Adipocyte (in vitro differentiated cells): ENCODE data around the gene TMEM269.
A peak's percentile ranks its signal among the peaks of the same experiment; 100 is the strongest.
"Not testable (repeated sequence)": the region's sequence is repeated elsewhere in the genome, so short reads cannot be mapped to it uniquely, and the experiment has no call there.

Source experiments
- DNase-seq: peaks from one replicate; pipeline ENCODE4 v3.0.0-alpha.2; 2015; ENCODE audit warnings: low read depth
- H3K27me3 ChIP-seq: replicated peaks from 2 replicates; pipeline ENCODE4 v1.7.0; 2013; ENCODE audit warnings: mild to moderate bottlenecking, low read length, moderate library complexity; ENCODE audit not compliant: control insufficient read depth, insufficient read depth
- H3K36me3 ChIP-seq: 2 replicates; pipeline ENCODE4 v1.7.0; 2013; ENCODE audit warnings: low read length, mild to moderate bottlenecking, moderate library complexity; ENCODE audit not compliant: control insufficient read depth, insufficient read depth, severe bottlenecking
- H3K4me1 ChIP-seq: 2 replicates; pipeline ENCODE4 v1.7.0; 2013; ENCODE audit warnings: mild to moderate bottlenecking, low read length, moderate library complexity; ENCODE audit not compliant: control insufficient read depth, insufficient read depth
- H3K4me3 ChIP-seq: 2 replicates; pipeline ENCODE4 v1.7.0; 2013; ENCODE audit warnings: mild to moderate bottlenecking, low read length, moderate library complexity
- H3K9ac ChIP-seq: 2 replicates; pipeline ENCODE4 v1.7.0; 2013; ENCODE audit warnings: mild to moderate bottlenecking, low read length, moderate library complexity
- H3K9me3 ChIP-seq: 2 replicates; pipeline ENCODE4 v1.7.0; 2013; ENCODE audit warnings: mild to moderate bottlenecking, low read length, moderate library complexity; ENCODE audit not compliant: control insufficient read depth

Gene TMEM269

GRCh38 chr1:42814815-42815214 is 30.0 kb downstream of the TMEM269 start:
- not testable (repeated sequence) for H3K27me3 ChIP-seq, H3K9me3 ChIP-seq, H3K9ac ChIP-seq, DNase-seq, H3K4me3 ChIP-seq, H3K36me3 ChIP-seq
- H3K4me1 ChIP-seq = peaks cover 21% of the 10 kb centered on the region

- no peaks in the 10 kb centered on the region for H3K9me3 ChIP-seq
- H3K27me3 ChIP-seq = no peaks in the 10 kb centered on the region
- peaks cover 4% of the 10 kb centered on the region for H3K36me3 ChIP-seq
- H3K4me1 ChIP-seq = peaks cover 21% of the 10 kb centered on the region
- peak; percentile 40 for DNase-seq
- peak overlapping the region; percentile 94 for H3K4me3 ChIP-seq
- H3K9ac ChIP-seq = peak overlapping the region; percentile 95
Observed at GRCh38 chr1:42815941-42816584, 31.3 kb downstream of the TMEM269 start.

- peaks cover 21% of the 10 kb centered on the region for H3K4me1 ChIP-seq
- H3K36me3 ChIP-seq = peaks cover 4% of the 10 kb centered on the region
- H3K4me3 ChIP-seq = peak within 1 kb of the TSS; percentile 94
- peak within 1 kb of the TSS; percentile 95 for H3K9ac ChIP-seq
- no peaks in the 10 kb centered on the region for H3K9me3 ChIP-seq
- H3K27me3 ChIP-seq = no peaks in the 10 kb centered on the region
- peak; percentile 97 for DNase-seq
Observed at GRCh38 chr1:42816585-42817439, 32.0 kb downstream of the TMEM269 start, which contains the start of the genes ERMAP and SVBP. Gene ERMAP (plus strand): TSS chr1:42817122. CDS start chr1:42830449, 13,327 bp downstream. Gene SVBP (minus strand): TSS chr1:42817397. CDS start chr1:42816544, 853 bp downstream.

- no peaks in the 10 kb centered on the region for H3K27me3 ChIP-seq
- peaks cover 24% of the 10 kb centered on the region for H3K4me1 ChIP-seq
- peaks cover 4% of the 10 kb centered on the region for H3K36me3 ChIP-seq
- no peaks in the 10 kb centered on the region for H3K9me3 ChIP-seq
- H3K9ac ChIP-seq = peak overlapping the region; percentile 83
- H3K4me3 ChIP-seq = peak overlapping the region; percentile 94
- DNase-seq = no peak
Observed at GRCh38 chr1:42817440-42817767, 32.6 kb downstream of the TMEM269 start.

- H3K9me3 ChIP-seq = no peaks in the 10 kb centered on the region
- H3K4me3 ChIP-seq = peak overlapping the region; percentile 94
- no peak for DNase-seq
- H3K9ac ChIP-seq = peak overlapping the region; percentile 83
- H3K27me3 ChIP-seq = no peaks in the 10 kb centered on the region
- peaks cover 30% of the 10 kb centered on the region for H3K4me1 ChIP-seq
- H3K36me3 ChIP-seq = peaks cover 4% of the 10 kb centered on the region
Observed at GRCh38 chr1:42817976-42818375, 33.2 kb downstream of the TMEM269 start.

- Histone ChIP-seq H3K27me3 (no peaks in the 10 kb centered on the region), H3K4me1 (peaks cover 33% of the 10 kb centered on the region), H3K4me3 (no peak overlapping the region), H3K36me3 (no peaks in the 10 kb centered on the region), H3K9ac (no peak overlapping the region), H3K9me3 (no peaks in the 10 kb centered on the region)
- DNase-seq = no peak
Observed at GRCh38 chr1:42820813-42821212, 36.0 kb downstream of the TMEM269 start.

GRCh38 chr1:42821690-42822089 is 36.9 kb downstream of the TMEM269 start:
- Histone ChIP-seq H3K27me3 (no peaks in the 10 kb centered on the region), H3K4me1 (peaks cover 24% of the 10 kb centered on the region), H3K9me3 (no peaks in the 10 kb centered on the region), H3K36me3 (no peaks in the 10 kb centered on the region), H3K4me3 (no peak overlapping the region), H3K9ac (no peak overlapping the region)
- DNase-seq = no peak

GRCh38 chr1:42822800-42823392 is 38.1 kb downstream of the TMEM269 start:
- H3K4me3 ChIP-seq = peak overlapping the region; percentile 62
- peak overlapping the region; percentile 51 for H3K9ac ChIP-seq
- peaks cover 19% of the 10 kb centered on the region for H3K4me1 ChIP-seq
- DNase-seq = peak; percentile 81
- H3K27me3 ChIP-seq = no peaks in the 10 kb centered on the region
- H3K36me3 ChIP-seq = no peaks in the 10 kb centered on the region
- no peaks in the 10 kb centered on the region for H3K9me3 ChIP-seq

GRCh38 chr1:42824481-42825035 is 39.8 kb downstream of the TMEM269 start:
- no peak overlapping the region for H3K9ac ChIP-seq
- peaks cover 17% of the 10 kb centered on the region for H3K4me1 ChIP-seq
- no peak for DNase-seq
- H3K36me3 ChIP-seq = no peaks in the 10 kb centered on the region
- H3K9me3 ChIP-seq = no peaks in the 10 kb centered on the region
- H3K27me3 ChIP-seq = no peaks in the 10 kb centered on the region
- H3K4me3 ChIP-seq = no peak overlapping the region

- Histone ChIP-seq H3K36me3 (peaks cover 4% of the 10 kb centered on the region), H3K27me3 (no peaks in the 10 kb centered on the region), H3K4me3 (no peak overlapping the region), H3K4me1 (peaks cover 17% of the 10 kb centered on the region), H3K9ac (no peak overlapping the region), H3K9me3 (no peaks in the 10 kb centered on the region)
- no peak for DNase-seq
Observed at GRCh38 chr1:42825036-42825851, 40.5 kb downstream of the TMEM269 start.
